Fibroblast of pulmonary artery (primary cell): ENCODE results near the gene ZBTB2.

ENCODE experiments used
- DNase-seq: peaks from one replicate; pipeline ENCODE4 v3.0.0-alpha.2; 2010; ENCODE audit warnings: low read depth
- H3K4me3 ChIP-seq: replicated peaks from 2 replicates; pipeline ENCODE4 v1.5.1; 2011; ENCODE audit warnings: low read depth, mild to moderate bottlenecking, control low read depth, low read length, moderate library complexity
- TF ChIP-seq, protein P1 (sequence below): IDR thresholded peaks from 2 replicates; pipeline ENCODE4 v1.5.1; 2011; ENCODE audit warnings: mild to moderate bottlenecking, control low read depth, low read length, inconsistent platforms; ENCODE audit errors: missing control alignments

Gene ZBTB2

DNA sequence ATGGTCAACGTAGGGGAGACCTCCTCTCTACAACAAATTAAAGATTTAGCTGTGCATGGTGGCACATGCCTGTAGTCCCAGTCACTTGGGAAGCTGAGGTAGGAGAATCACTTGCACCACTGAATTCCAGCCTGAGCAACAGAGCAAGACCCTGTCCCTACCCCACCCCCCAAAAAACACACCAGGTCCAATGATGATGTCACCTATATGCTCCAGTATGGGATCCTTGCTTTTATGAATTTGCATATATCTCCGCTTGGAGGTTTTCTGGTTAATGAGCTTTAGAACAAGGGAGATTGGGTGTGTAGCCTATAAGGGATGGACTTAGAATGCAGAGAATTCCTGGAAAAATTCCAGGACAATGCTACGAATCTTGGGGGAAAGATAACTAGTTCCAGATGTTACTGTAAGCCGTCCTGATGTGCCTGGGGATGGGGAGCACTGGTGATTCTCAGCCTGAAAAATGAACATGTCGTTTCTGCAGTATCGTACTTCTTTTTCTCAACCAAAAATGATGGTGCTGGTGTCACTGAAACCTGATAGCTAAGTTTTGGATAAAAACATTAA is 61.1 kb downstream of the ZBTB2 start:
- TF ChIP-seq, protein P1, sequence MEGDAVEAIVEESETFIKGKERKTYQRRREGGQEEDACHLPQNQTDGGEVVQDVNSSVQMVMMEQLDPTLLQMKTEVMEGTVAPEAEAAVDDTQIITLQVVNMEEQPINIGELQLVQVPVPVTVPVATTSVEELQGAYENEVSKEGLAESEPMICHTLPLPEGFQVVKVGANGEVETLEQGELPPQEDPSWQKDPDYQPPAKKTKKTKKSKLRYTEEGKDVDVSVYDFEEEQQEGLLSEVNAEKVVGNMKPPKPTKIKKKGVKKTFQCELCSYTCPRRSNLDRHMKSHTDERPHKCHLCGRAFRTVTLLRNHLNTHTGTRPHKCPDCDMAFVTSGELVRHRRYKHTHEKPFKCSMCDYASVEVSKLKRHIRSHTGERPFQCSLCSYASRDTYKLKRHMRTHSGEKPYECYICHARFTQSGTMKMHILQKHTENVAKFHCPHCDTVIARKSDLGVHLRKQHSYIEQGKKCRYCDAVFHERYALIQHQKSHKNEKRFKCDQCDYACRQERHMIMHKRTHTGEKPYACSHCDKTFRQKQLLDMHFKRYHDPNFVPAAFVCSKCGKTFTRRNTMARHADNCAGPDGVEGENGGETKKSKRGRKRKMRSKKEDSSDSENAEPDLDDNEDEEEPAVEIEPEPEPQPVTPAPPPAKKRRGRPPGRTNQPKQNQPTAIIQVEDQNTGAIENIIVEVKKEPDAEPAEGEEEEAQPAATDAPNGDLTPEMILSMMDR = no peak
- DNase-seq = peak; percentile 74
- no peak overlapping the region for H3K4me3 ChIP-seq

DNA sequence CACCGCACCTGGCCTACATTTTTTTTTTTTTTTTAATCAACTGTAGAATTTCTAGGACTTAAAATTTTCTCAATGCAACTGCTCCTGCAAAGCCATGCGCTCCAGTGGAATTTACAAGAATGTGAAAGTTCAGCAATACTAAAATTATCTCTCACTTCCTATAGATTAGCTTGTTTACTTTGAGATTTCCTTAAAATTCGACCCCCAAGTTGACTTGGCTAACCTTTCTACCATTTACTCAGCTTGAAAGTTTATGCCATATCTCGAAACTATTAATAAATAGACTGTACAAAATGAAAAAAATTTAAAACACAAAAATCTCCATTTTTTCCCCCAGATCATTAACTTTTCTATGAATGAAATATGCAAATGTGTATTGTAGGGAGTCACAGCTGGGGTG is 64.3 kb downstream of the ZBTB2 start:
- no peak for DNase-seq
- H3K4me3 ChIP-seq = no peak overlapping the region
- TF ChIP-seq, protein P1 = no peak

DNA sequence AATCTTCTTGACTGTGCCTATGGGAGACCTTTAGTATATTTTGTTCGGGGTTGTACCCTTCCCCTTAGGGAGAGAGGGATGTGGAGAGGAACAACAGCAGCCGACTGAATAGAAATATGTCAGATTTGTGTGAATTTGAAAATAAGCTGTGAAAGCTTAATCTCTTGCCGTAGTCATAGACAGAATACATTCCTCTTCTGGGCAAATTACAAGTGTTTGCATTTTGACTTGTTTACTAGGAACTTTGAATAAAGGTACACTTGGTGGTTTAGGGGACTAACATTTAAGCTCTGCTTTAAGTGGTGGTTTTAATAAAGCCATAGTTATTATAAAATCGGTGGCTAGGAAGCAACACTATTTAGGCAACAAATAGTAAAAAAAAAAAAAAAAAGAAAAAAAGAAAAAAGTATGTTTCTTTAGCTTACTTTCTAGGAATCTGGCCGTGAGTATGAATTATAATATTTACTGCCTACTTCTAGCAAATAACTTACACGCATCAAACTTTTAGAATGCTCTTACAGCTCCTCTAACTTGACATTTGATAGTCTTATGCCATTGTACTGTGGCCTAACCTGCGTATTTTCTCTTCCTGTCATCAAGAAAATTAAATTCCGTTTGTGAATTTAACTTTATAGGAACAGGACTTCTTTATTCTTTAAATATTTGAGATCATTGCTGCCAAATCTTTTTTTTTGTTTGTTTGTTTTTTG is 65.1 kb downstream of the ZBTB2 start:
- H3K4me3 ChIP-seq = peak overlapping the region; percentile 71
- DNase-seq = no peak
- TF ChIP-seq, protein P1 = no peak

DNA sequence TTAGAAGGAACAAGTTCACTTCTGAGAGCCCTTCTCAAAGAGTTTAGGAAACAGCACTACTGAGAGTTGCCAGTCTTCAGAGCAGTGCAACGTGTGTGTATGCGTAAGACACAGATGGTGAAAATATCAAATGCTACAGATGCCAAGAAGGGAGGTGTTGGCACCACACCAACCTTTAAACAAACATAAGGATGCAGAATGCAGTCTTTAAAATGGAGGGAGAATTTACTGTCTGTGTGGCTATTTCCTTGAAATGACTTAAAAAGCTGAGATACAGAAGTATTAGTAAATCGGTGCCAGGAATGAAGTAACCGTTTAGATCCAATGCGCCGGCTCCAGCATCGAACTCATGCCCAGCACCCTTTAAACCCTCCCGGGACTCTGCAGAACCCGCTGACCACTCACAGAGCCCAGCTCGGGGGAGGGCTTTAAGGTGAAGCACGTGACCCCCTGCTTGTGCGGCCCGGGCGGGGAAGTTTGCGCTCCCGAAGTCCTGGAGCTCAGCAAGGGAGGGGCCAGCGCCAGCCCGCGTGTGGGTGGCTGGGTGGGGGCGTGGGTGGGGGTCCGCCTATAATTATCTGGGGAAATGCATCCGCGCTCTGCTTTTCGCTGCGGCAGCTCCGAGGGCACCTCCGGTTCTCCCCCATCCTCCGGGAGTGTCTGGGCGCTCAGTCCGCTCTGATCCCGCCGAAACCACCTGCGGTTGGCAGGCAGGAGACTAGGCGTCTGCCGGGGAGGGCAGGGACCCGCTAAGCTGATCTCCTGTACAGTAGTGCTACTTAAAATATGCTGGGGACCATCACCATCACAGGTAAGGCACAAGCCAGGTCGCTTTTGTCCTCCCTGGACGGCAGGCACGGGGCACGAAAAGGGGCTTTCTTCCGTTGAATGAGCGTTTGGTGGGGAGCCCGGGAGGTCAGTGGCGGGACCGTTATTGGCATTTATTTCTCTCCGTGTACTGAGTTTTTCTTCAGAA is 66.0 kb downstream of the ZBTB2 start:
- TF ChIP-seq, protein P1 = no peak
- H3K4me3 ChIP-seq = peak overlapping the region; percentile 71

DNA sequence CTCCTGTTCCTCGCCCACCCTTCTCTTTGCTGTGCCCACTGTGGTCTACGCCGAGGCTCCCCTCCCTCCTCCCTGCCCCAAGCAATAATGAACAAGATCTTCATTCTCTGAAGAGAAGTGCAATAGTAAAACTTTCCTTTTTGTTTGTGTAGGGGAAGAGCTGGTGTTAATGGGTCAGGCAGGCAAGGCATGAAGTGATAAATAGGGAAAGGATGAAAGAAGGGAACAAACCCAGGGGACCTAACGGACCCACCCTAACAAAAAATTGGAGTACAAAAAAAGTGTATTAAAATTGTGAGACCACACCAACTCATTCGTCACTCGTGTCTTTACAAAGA is 66.9 kb downstream of the ZBTB2 start:
- TF ChIP-seq, protein P1 = no peak
- H3K4me3 ChIP-seq = no peak overlapping the region
- DNase-seq = no peak

More for the DNA sequence above, 66.0 kb downstream of the ZBTB2 start:
- peak; percentile 76 for DNase-seq

DNA sequence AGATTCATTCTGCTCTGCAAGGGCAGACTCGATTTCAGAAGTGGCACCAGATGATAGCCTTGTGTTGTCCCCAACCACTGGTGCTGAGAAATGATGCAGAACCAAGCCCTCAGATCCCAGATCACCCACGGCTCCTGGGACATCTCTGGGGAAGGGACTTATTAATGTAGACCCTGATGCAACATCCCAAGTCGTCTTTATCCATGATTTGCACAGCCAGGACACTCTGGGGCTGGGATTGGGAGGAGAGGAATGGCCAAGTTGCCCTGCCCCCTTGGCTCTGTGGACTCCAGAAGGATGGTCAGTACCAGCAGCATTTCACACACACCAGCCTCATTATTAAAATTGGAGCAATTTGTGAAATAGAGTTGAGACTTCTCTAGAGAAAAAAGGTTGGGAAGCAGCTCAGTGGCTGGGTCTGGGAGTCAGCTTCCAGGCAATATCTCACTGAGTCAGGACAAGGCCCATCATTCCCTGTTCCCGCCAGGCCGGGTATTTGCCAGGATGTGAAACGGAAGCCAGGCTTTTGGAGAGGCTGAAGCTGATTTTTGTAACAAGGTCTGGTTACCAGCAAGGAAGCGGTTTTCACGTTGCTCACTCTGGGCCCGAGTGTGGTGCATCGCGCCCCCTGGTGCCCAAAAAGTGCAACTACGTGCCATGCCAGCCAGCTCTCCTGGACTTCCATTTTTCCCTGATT is 67.4 kb downstream of the ZBTB2 start:
- no peak overlapping the region for H3K4me3 ChIP-seq
- TF ChIP-seq, protein P1 = peak; percentile 90
- DNase-seq = peak; percentile 92
